ENCODE data around the gene SPTBN5. TPM values are rescaled to one million over a fixed set of nuclear protein-coding genes. Genes with fewer than 3 reads are reported as not detected.
A peak's percentile ranks its signal among the peaks of the same experiment; 100 is the strongest.

SPTBN5 gene
- total RNA-seq, 6 experiments from 2014 or later: 0.16 to 0.34 (median 0.24) TPM

DNA sequence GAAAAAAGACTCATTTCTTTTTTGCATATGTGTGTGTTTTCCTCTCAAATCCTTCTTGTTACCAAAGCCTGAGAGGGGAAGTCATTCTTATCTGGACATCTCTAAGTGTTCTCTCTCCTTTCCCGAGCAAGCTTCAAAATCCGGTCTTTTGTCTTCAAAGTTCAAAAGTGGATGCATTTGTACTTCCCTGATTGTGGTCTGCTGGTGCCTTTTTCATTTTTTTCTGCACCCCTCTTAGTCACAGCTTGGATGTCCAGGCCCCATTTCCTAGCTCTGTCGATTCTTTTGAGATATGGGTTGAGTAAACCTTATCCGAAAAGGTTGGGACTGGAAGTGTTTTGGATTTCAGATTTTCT lies 43.7 kb upstream of the SPTBN5 start:
- TF ChIP-seq, protein P1, sequence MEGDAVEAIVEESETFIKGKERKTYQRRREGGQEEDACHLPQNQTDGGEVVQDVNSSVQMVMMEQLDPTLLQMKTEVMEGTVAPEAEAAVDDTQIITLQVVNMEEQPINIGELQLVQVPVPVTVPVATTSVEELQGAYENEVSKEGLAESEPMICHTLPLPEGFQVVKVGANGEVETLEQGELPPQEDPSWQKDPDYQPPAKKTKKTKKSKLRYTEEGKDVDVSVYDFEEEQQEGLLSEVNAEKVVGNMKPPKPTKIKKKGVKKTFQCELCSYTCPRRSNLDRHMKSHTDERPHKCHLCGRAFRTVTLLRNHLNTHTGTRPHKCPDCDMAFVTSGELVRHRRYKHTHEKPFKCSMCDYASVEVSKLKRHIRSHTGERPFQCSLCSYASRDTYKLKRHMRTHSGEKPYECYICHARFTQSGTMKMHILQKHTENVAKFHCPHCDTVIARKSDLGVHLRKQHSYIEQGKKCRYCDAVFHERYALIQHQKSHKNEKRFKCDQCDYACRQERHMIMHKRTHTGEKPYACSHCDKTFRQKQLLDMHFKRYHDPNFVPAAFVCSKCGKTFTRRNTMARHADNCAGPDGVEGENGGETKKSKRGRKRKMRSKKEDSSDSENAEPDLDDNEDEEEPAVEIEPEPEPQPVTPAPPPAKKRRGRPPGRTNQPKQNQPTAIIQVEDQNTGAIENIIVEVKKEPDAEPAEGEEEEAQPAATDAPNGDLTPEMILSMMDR (IDR thresholded peaks at IDR 0.05): no peak
- H3K27ac Mint-ChIP-seq: peak overlapping the region; percentile 30; the same call in 1 of the 2 replicates
- H3K9me3 Mint-ChIP-seq: no peaks in the 10 kb centered on the region
- H3K27me3 Mint-ChIP-seq (ENCODE audit: insufficient read depth): peaks cover 2% of the 10 kb centered on the region
- H3K4me3 Mint-ChIP-seq: no peak overlapping the region
- DNase-seq: no peak
- H3K36me3 Mint-ChIP-seq (ENCODE audit: low read depth): peaks cover 29% of the 10 kb centered on the region
- peaks cover 79% of the 10 kb centered on the region for H3K4me1 Mint-ChIP-seq (ENCODE audit: low read depth)

DNA sequence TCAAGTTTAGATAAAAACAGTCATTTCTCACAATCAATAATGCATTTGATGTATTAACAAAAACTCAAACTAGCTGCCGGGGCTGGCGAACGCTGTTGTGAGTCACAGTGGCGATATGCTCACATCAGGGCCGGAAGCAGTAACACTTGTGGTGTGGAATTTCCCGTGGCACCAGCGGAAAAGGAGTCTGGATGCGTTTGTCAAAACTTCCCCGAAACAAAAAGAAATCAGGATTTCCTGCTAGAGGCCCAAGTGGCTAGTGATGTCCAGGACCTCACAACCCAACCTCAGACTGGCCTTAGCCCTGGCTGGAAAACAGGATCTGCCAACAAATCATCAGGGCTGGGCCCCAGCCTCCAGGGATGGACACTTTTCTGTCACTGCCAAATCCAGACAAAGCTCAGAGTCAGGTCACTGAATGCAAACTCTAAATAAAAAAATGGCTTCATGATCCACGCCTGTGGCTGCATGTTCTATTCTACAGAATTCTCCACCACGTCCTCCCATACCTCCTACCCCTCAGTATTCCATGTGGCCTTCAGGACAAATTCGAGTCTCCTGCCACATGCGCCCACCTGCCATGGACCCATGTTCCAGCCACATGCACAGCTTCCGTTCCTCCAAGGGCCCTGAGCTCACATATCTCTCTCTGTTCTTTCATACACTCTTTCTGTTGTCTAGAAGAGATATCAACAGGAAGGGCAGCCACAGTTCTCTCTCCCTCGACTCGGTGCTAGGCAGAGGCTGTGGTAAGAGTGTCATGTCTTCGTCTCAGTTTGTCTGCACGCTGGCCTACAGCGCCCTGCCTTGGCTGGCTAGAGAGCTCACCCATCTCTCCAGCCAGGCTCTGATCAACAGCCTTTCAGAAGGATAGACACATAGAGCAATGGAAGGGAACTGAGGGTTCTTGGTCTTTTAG lies 43.1 kb upstream of the SPTBN5 start:
- peaks cover 2% of the 10 kb centered on the region for H3K27me3 Mint-ChIP-seq (ENCODE audit: insufficient read depth)
- H3K4me1 Mint-ChIP-seq (ENCODE audit: low read depth): peaks cover 76% of the 10 kb centered on the region
- peak overlapping the region; percentile 30; the same call in 1 of the 2 replicates for H3K27ac Mint-ChIP-seq
- TF ChIP-seq, protein P1 (IDR thresholded peaks at IDR 0.05): no peak
- no peaks in the 10 kb centered on the region for H3K9me3 Mint-ChIP-seq
- H3K4me3 Mint-ChIP-seq: no peak overlapping the region
- peaks cover 32% of the 10 kb centered on the region for H3K36me3 Mint-ChIP-seq (ENCODE audit: low read depth)
- no peak for DNase-seq

GRCh38 chr15:41936155-41936554 lies 42.3 kb upstream of the SPTBN5 start:
- no peak for DNase-seq
- H3K4me1 Mint-ChIP-seq (ENCODE audit: low read depth): peaks cover 68% of the 10 kb centered on the region
- H3K27ac Mint-ChIP-seq: no peak overlapping the region
- no peaks in the 10 kb centered on the region for H3K9me3 Mint-ChIP-seq
- H3K36me3 Mint-ChIP-seq (ENCODE audit: low read depth): peaks cover 33% of the 10 kb centered on the region
- no peak overlapping the region for H3K4me3 Mint-ChIP-seq
- TF ChIP-seq, protein P1 (IDR thresholded peaks at IDR 0.05): no peak
- peaks cover 2% of the 10 kb centered on the region for H3K27me3 Mint-ChIP-seq (ENCODE audit: insufficient read depth)

- peaks cover 33% of the 10 kb centered on the region for H3K36me3 Mint-ChIP-seq (ENCODE audit: low read depth)
- DNase-seq: no peak
- no peaks in the 10 kb centered on the region for H3K9me3 Mint-ChIP-seq
- no peak overlapping the region for H3K27ac Mint-ChIP-seq
- H3K27me3 Mint-ChIP-seq (ENCODE audit: insufficient read depth): no peaks in the 10 kb centered on the region; the same call in 1 of the 2 replicates
- peaks cover 67% of the 10 kb centered on the region for H3K4me1 Mint-ChIP-seq (ENCODE audit: low read depth)
- TF ChIP-seq, protein P1 (IDR thresholded peaks at IDR 0.05): no peak
- H3K4me3 Mint-ChIP-seq: no peak overlapping the region
These were observed 41.7 kb upstream of the SPTBN5 start for GRCh38 chr15:41935566-41936020.

DNA sequence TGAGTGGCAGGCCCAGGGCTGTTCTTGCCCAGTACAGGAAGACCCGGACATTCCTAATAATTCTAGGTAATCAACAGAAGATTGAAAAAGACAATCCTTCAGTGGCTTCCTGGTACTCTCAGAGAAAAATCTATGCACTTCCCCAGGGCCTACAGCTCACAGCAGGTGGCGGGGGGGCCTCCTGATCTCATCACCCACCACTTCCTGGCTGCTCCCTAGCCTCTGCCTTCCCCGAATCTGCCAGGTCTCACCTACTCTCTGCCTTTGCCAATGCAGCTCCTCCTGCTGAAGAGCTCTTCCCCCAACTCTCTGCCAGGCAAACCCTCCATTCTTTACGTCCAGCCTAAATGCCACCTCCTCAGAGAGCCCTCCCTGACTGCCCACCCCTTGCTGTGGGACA lies 41.0 kb upstream of the SPTBN5 start:
- Mint-ChIP-seq H3K9me3 (no peaks in the 10 kb centered on the region), H3K27me3 (ENCODE audit: insufficient read depth) (no peaks in the 10 kb centered on the region; the same call in 1 of the 2 replicates), H3K4me1 (ENCODE audit: low read depth) (peaks cover 67% of the 10 kb centered on the region), H3K4me3 (no peak overlapping the region), H3K36me3 (ENCODE audit: low read depth) (peaks cover 29% of the 10 kb centered on the region), H3K27ac (peak overlapping the region; percentile 77)
- no peak for DNase-seq
- TF ChIP-seq, protein P1 (IDR thresholded peaks at IDR 0.05): no peak
